NCI-H2107 (cell line): ENCODE data around the gene PAPPA.

Source experiments
- DNase-seq: peaks from one replicate; lab custom pipeline; 2025; lab: John Stamatoyannopoulos, UW

Gene PAPPA

GRCh38 chr9:116422119-116422979, 268.8 kb downstream of the PAPPA start:
- no peak for DNase-seq

- DNase-seq = no peak
Measured at GRCh38 chr9:116423149-116423548, 269.6 kb downstream of the PAPPA start.

- no peak for DNase-seq
Measured at GRCh38 chr9:116425244-116425643, 271.7 kb downstream of the PAPPA start.

GRCh38 chr9:116430849-116431248, 277.3 kb downstream of the PAPPA start:
- no peak for DNase-seq

DNA sequence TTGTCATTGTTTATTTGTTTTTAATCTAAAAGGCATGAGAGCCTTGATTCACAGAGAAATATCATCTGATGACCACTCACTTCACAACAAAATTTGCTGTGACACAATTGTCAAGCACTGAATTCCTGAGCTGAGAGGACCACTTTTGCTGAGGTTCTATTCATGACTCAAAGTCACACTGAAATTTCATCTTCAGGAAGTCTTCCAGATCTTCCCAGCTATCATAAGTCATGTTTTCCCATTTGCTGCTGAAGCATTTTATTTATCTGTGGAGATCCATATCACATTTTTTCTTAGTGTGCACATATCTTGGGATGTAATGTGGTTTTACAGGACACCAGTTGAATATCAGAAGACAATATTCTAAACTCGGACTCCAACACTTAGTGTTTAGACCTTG, 278.5 kb downstream of the PAPPA start:
- DNase-seq = no peak

DNA sequence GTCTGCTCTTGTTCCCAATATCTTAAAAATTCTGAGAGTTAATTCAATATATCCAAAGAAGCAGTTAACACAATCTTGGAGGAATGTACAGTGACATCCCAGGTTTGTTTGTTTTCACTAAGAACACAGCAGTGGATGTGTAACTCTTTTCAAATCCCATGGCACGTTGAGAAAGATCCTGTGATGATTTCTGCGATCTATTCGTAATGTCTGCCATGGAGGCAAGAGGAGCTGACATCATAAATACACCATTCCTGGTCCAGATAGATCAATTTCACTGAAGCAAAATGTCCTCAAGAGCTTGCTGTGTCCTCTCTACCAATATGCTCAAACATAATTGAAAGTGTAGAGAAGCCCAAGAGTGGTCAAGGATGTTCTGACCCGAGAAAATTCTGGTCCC, 280.7 kb downstream of the PAPPA start:
- no peak for DNase-seq

- no peak for DNase-seq
Measured at GRCh38 chr9:116435706-116436105, 282.1 kb downstream of the PAPPA start.

- DNase-seq = no peak
Measured at GRCh38 chr9:116436121-116436520, 282.5 kb downstream of the PAPPA start.

DNA sequence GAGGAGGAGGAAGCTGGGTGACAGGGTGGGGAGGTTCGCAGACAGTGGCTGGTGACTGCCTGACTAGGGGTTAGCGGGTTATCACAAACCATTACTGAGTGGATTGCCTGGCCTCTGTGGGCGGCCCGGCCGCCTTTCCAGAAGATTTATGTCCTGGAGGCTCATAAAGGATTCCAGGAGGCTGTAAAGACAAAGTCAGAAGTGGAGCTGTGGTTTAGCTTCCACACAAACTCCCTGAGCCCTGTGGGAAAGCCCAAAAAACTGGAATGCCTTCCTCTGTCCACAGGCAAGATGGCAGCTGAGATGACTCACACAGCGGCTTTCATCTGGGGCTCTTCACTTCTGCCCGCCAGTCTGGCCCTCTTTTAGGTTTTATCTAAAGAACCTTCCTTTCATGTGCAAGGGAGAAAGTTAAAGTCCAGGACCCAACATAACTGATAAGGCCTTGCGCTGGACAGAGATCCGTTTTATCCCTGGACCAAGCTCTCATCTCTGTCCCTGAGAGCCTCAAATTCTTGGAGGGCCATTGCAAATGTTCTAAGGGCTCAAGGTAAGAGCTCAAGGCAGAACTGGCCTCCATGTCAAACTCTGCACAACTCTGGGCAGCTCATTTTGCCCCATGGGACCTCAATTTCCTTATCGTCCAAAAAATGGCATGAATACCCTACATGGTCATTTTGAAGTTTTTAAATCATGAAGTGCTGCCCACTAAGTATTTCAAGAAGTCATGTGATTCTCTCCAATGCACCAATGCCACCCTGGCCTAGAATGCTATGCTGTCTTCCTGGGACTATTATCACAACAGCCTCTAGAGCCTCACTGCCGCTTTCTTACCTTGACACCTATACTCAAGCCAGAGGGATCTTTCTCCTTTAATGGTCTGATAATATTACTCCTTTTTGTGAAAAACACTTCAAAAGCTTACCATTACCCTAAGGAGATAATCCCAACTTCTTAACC, 284.1 kb downstream of the PAPPA start:
- DNase-seq = no peak

DNA sequence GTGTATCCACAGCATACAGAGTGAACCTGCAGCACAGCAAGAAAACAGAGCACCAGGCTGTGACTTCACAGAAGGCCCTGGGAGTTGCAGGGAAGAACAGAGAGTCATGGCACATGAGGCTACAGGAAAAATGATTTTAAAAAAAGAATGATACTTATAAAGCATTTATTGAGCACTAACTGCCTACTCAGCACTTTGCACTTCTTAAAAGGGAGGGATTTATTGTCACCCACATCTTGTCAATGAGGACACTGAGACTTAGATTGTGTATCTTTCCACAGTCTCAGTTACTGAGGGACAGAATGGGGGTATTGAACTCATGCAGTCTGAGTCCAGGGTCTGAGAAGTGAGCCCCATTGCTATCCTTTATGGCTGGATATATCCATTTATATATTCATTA, 288.9 kb downstream of the PAPPA start:
- DNase-seq = no peak

DNA sequence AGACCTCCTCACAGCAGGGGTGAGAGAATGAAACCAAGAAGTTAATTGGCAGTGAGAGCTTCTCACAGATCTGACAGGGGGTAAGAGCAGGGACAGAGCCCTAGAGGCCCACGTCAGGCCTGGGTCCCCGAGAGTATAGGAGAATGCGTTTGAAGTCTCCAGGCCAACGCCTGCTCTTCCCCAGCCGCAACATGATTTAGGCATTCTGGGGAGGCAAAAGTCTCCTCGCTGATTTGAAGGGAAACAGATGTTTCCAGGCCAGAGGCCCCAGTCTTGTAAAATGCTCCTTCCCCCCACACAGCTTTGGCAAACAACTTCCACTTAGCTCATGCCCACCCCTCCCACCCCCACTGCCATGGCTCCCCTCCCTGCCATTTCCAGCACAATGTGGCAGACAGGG, 294.3 kb downstream of the PAPPA start:
- DNase-seq = no peak

- DNase-seq = no peak
Measured at GRCh38 chr9:116448431-116448830, 294.8 kb downstream of the PAPPA start.

GRCh38 chr9:116449949-116450348, 296.4 kb downstream of the PAPPA start:
- DNase-seq = no peak

DNA sequence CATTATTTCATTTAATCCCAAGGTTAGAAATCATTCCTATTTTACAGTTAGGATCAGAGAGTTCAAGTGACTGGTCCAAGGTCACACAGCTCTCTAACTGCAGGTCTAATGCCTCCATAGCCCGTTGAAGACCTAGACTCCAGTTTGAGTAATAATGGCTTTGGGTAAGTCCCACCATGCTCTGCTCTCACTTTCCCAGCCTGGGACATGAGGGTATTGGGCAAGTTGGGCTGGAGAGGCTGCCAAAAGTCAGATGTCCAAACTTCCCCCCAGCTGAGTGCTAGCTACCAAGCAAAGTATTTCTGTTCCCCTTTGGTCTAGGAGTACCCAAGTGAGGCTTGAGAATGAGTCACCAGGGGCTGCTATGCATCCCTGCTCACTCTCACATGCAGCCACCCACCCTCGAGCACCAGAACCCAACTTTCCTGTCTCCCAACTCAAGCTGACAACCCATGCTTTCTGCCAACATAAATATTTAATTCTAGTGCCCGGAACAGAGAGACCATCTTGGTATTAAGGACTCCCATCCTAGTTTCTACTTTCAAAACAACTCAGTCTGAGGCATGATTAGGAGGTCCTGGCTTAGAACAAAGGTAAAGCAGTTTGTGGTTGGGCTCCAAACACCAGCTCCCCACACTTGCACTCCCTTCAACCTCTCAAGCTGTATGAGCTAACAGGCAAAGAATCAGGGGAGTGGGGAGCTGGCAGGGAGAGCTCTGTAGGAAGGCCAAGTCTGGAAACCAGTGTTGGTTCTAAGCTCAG, 297.0 kb downstream of the PAPPA start:
- DNase-seq = no peak

- no peak for DNase-seq
Measured at GRCh38 chr9:116451500-116452115, 298.0 kb downstream of the PAPPA start.
